HEK293T (cell line): Measurements from ENCODE around the gene PRKCA.

Experiments
- ELF4 ChIP-seq: fragments of 450-650 bp; IDR thresholded peaks from 2 replicates; pipeline ENCODE4 v1.6.1; 2017; ENCODE audit warnings: antibody characterized with exemption
- FOXK2 ChIP-seq: fragments of 450-650 bp; IDR thresholded peaks from 2 replicates; pipeline ENCODE4 v1.6.1; 2016; ENCODE audit warnings: mild to moderate bottlenecking
- FOXM1 ChIP-seq: fragments of 450-650 bp; IDR thresholded peaks from 2 replicates; pipeline ENCODE4 v1.6.1; 2017; ENCODE audit warnings: mild to moderate bottlenecking, borderline replicate concordance
- L3MBTL2 ChIP-seq: fragments of 450-650 bp; conservative IDR thresholded peaks from 2 replicates; pipeline ENCODE4 v1.6.1; 2016; ENCODE audit warnings: mild to moderate bottlenecking
- NFRKB ChIP-seq: fragments of 450-650 bp; IDR thresholded peaks from 2 replicates; pipeline ENCODE4 v1.6.1; 2016; ENCODE audit warnings: mild to moderate bottlenecking, moderate library complexity
- SP1 ChIP-seq: fragments of 450-650 bp; IDR thresholded peaks from 2 replicates; pipeline ENCODE4 v1.6.1; 2017
- TARDBP ChIP-seq: fragments of 450-650 bp; IDR thresholded peaks from 2 replicates; pipeline ENCODE4 v1.6.1; 2016

DNA sequence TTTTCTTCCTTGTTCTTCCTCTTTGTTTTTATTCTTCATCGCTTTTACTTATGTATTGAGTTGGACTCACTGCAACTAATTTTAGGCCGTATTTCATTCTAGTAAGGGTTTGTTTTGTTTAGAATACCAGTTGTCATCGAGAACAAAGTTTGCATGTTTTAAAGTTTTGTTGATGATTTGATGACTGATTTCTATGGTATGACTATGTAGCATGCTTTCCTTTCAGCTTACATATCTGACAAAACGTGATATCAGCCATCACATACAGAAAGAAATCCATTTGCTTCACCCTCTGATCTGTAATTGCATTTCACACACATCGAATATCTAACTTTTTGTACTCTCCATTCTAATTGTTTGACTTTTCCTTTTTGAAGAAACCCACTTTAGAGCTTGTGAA is 4.0 kb downstream of the PRKCA start:
- no peak for TF ChIP-seq FOXM1
- no peak for TF ChIP-seq L3MBTL2
- no peak for TF ChIP-seq ELF4
- no peak for TF ChIP-seq SP1
- TF ChIP-seq NFRKB, result no peak
- TF ChIP-seq TARDBP, result no peak
- no peak for TF ChIP-seq FOXK2
